ENCODE measurements around the gene SDK1.

SDK1 gene

GRCh38 chr7:3862774-3863173 lies 561.7 kb downstream of the SDK1 start:
- no peak for DNase-seq (ENCODE audit: low read depth in 2 of 3, low spot score in 2 of 3)

- DNase-seq (ENCODE audit: low read depth in 2 of 3, low spot score in 2 of 3) = no peak
Observed at GRCh38 chr7:3866277-3866676, 565.2 kb downstream of the SDK1 start.

GRCh38 chr7:3867863-3868262 lies 566.8 kb downstream of the SDK1 start:
- no peak for DNase-seq (ENCODE audit: low read depth in 2 of 3, low spot score in 2 of 3)

GRCh38 chr7:3879355-3880075 lies 578.5 kb downstream of the SDK1 start:
- no peak for DNase-seq (ENCODE audit: low read depth in 2 of 3, low spot score in 2 of 3)

GRCh38 chr7:3880228-3880987 lies 579.4 kb downstream of the SDK1 start:
- no peak for DNase-seq (ENCODE audit: low read depth in 2 of 3, low spot score in 2 of 3)

GRCh38 chr7:3882782-3883181 lies 581.7 kb downstream of the SDK1 start:
- no peak for DNase-seq (ENCODE audit: low read depth in 2 of 3, low spot score in 2 of 3)

- DNase-seq (ENCODE audit: low read depth in 2 of 3, low spot score in 2 of 3) = no peak
Observed at GRCh38 chr7:3884543-3884942, 583.5 kb downstream of the SDK1 start.

GRCh38 chr7:3887096-3887690 lies 586.1 kb downstream of the SDK1 start:
- DNase-seq (ENCODE audit: low read depth in 2 of 3, low spot score in 2 of 3) = no peak

- DNase-seq (ENCODE audit: low read depth in 2 of 3, low spot score in 2 of 3) = no peak
Observed at GRCh38 chr7:3888096-3888495, 587.0 kb downstream of the SDK1 start.

- no peak for DNase-seq (ENCODE audit: low read depth in 2 of 3, low spot score in 2 of 3)
Observed at GRCh38 chr7:3892157-3892556, 591.1 kb downstream of the SDK1 start.

GRCh38 chr7:3892686-3893085 lies 591.6 kb downstream of the SDK1 start:
- DNase-seq (ENCODE audit: low read depth in 2 of 3, low spot score in 2 of 3) = no peak

GRCh38 chr7:3893151-3893788 lies 592.2 kb downstream of the SDK1 start:
- no peak for DNase-seq (ENCODE audit: low read depth in 2 of 3, low spot score in 2 of 3)

- no peak for DNase-seq (ENCODE audit: low read depth in 2 of 3, low spot score in 2 of 3)
Observed at GRCh38 chr7:3893789-3894153, 592.7 kb downstream of the SDK1 start.

GRCh38 chr7:3895341-3896116 lies 594.5 kb downstream of the SDK1 start:
- no peak for DNase-seq (ENCODE audit: low read depth in 2 of 3, low spot score in 2 of 3)

- no peak for DNase-seq (ENCODE audit: low read depth in 2 of 3, low spot score in 2 of 3)
Observed at GRCh38 chr7:3896169-3896765, 595.2 kb downstream of the SDK1 start.

- no peak for DNase-seq (ENCODE audit: low read depth in 2 of 3, low spot score in 2 of 3)
Observed at GRCh38 chr7:3897430-3898372, 596.6 kb downstream of the SDK1 start.

GRCh38 chr7:3899559-3899991 lies 598.5 kb downstream of the SDK1 start:
- no peak for DNase-seq (ENCODE audit: low read depth in 2 of 3, low spot score in 2 of 3)

- DNase-seq (ENCODE audit: low read depth in 2 of 3, low spot score in 2 of 3) = no peak
Observed at GRCh38 chr7:3908153-3908552, 607.1 kb downstream of the SDK1 start.

GRCh38 chr7:3909128-3909527 lies 608.1 kb downstream of the SDK1 start:
- no peak for DNase-seq (ENCODE audit: low read depth in 2 of 3, low spot score in 2 of 3)

GRCh38 chr7:3910054-3910453 lies 609.0 kb downstream of the SDK1 start:
- DNase-seq (ENCODE audit: low read depth in 2 of 3, low spot score in 2 of 3) = no peak
